Neuron (in vitro differentiated cells): ENCODE data around the gene FAM72C.
"Not testable (repeated sequence)": the region's sequence is repeated elsewhere in the genome, so short reads cannot be mapped to it uniquely, and the experiment has no call there.

Source experiments
- H2AFZ ChIP-seq: one replicate; pipeline ENCODE4 v1.6.1; 2013; ENCODE audit warnings: low read depth, mild to moderate bottlenecking, inconsistent platforms, low read length, moderate library complexity
- H3K27me3 ChIP-seq: one replicate; pipeline ENCODE4 v1.6.1; 2013; ENCODE audit warnings: low read length; ENCODE audit not compliant: insufficient read depth
- H3K36me3 ChIP-seq: one replicate; pipeline ENCODE4 v1.6.1; 2013; ENCODE audit warnings: low read length; ENCODE audit not compliant: insufficient read depth
- H3K4me1 ChIP-seq: one replicate; pipeline ENCODE4 v1.6.1; 2013; ENCODE audit warnings: low read length; ENCODE audit not compliant: insufficient read depth
- H3K4me3 ChIP-seq: 2 replicates; pipeline ENCODE4 v1.5.1; 2013; ENCODE audit warnings: mild to moderate bottlenecking, low read length, moderate library complexity
- H3K9me3 ChIP-seq: one replicate; pipeline ENCODE4 v1.6.1; 2013; ENCODE audit warnings: low read length

Gene FAM72C

DNA sequence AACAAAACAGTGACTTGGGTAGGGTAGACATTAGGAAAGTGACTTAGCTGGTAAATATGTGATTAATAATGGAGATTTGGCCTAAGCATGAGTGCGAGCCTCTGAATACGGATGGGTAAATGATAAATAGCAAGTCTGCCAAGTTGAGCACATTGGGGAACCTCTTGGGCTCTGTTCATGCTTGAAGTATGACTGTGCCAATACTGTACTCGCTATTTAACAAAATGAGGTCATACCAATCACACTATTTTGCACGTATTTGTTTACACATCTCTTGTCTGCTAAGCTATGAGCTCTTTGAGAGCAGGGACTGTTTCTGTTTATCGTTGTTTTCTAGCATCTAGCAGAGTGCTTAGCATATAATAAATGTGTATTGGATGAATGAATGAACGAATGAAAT, 24.2 kb upstream of the FAM72C start:
- H3K4me1 ChIP-seq, H3K4me3 ChIP-seq, H2AFZ ChIP-seq, H3K27me3 ChIP-seq, H3K36me3 ChIP-seq, H3K9me3 ChIP-seq: not testable (repeated sequence)

GRCh38 chr1:143993301-143993907, 21.6 kb upstream of the FAM72C start:
- H2AFZ ChIP-seq, H3K27me3 ChIP-seq, H3K9me3 ChIP-seq, H3K4me3 ChIP-seq, H3K36me3 ChIP-seq, H3K4me1 ChIP-seq: not testable (repeated sequence)

DNA sequence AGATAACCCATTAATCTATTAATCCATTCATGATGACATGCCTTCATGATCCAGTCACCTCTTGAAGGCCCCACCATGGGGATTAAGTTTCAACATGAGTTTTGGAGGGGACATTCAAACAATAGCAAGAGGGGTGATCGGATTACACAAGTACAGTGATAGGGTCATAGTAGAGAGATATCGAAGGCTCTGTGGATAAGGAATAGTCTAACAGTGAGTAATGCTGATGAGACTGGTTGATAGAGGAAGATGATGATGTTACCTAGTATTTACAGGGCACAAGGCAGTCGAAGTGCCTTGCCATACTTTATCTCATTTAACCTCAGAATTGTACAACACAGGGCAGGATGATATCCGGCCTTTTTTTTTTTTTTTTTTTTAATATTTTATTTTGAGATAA, 18.9 kb upstream of the FAM72C start:
- not testable (repeated sequence) for H3K4me1 ChIP-seq, H3K4me3 ChIP-seq, H3K27me3 ChIP-seq, H2AFZ ChIP-seq, H3K9me3 ChIP-seq, H3K36me3 ChIP-seq

GRCh38 chr1:143989719-143990118, 17.9 kb upstream of the FAM72C start:
- not testable (repeated sequence) for H3K36me3 ChIP-seq, H2AFZ ChIP-seq, H3K9me3 ChIP-seq, H3K4me3 ChIP-seq, H3K27me3 ChIP-seq, H3K4me1 ChIP-seq

DNA sequence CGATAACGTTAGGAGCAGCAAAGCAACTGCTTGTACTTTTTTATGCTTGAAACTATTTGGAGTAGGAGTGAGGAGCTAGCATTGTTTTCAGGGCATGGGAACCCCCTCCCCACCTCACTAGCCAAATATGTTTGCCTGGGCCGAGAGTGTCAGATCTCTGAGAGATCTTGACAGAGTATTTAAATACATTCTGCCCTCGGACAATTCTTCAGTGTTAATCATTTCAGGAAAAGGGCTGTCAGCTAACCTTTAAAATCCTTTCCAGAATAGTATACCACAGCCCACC, 17.6 kb upstream of the FAM72C start:
- H2AFZ ChIP-seq, H3K27me3 ChIP-seq, H3K9me3 ChIP-seq, H3K36me3 ChIP-seq, H3K4me3 ChIP-seq, H3K4me1 ChIP-seq: not testable (repeated sequence)

DNA sequence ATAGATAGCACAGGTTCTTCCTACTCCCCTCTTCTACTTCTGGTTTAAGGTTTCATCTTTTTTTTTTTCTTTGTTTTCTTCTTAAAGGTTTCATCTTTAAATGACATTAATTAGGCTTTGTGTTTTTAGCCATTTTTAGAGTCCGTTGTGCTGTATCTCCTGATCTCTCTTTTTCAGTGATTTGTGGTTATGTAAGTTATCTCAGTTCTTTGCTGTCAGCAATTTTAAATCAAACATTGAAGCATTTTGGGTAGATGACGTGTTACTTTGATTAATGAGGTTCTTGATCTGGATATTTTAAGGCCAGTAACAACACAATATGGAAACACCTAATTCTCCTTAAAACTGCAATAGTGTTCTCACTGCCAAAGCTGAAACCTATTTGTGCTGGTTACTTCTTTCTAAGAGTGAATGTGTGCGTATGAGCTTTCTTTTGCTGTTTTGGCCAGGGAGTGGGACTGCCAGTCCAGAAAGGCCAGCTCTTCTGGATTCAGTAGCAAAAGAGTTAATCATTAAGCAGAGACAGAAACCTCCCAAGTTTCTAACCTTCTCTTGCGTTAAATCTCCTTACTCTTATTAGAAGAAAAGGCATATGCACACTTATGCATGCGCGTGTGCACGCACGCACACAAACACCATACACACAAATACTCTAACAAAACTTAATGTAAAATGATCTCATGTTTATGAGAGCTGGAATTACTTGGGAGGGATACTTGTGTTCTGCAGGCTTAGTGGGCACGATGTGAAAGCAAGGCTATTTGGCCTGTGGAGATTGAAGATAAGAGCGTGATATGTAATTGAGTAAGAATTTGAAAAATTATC, 17.0 kb upstream of the FAM72C start:
- not testable (repeated sequence) for H3K27me3 ChIP-seq

GRCh38 chr1:143987868-143988267, 16.1 kb upstream of the FAM72C start:
- not testable (repeated sequence) for H3K4me3 ChIP-seq, H3K27me3 ChIP-seq, H2AFZ ChIP-seq, H3K4me1 ChIP-seq, H3K36me3 ChIP-seq, H3K9me3 ChIP-seq

More for the DNA sequence above, 17.0 kb upstream of the FAM72C start:
- H3K4me1 ChIP-seq, H3K36me3 ChIP-seq, H3K9me3 ChIP-seq, H3K4me3 ChIP-seq, H2AFZ ChIP-seq: not testable (repeated sequence)

DNA sequence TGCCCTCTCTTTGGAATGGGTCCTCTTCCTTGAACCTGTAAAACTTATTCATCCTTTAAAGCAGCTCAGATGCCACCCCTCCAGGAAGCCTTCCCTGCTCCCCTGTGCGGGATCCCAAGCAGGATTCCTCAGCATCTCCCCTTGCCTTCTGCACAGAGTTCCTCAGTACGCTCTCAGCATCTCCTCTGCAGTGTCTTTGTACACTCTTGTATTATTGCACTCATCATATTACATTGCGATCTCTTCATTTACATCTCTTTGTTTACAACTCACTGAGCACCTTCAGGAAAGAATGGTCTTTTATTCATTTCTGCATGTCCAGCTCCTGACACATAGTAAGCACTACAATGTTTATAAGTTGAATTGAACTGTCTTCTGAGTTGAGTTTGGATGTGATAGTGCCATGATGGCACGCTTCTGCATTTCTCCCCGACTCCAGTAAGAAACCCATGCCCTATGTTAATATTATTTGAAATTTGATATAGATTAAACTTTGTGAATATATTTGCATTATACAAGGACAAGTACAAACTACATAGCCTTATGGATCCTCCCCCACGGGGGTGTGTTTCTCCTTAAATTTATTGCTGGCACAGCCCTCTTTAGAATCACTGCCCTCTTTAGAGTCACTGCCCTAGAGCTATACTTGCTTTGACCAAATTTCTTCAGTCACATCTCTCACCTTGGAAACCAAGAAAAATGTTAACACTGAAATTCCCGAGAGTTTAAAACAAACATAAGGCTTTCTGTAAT, 13.1 kb upstream of the FAM72C start:
- not testable (repeated sequence) for H3K36me3 ChIP-seq, H3K9me3 ChIP-seq, H3K4me3 ChIP-seq, H3K4me1 ChIP-seq, H2AFZ ChIP-seq, H3K27me3 ChIP-seq

DNA sequence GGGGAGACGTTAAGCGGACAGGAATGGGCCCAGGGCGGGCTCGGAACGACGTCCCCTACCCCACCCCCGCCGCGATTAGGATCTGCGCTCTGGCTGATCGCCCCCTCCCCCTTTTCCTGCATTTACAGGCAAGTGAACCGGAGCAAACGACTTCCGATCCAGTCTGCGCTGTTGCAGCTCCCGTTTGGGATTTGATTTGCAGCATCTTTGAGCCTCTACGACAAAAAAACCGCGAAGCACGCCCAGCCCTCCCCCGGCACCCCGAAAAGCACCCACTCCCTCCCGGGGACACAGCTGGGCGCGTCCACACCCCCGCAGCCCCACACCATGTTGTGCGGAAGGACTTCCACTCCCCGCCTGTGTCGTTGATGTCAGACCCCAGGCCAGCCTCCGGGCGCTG, 2.6 kb upstream of the FAM72C start:
- not testable (repeated sequence) for H2AFZ ChIP-seq, H3K4me1 ChIP-seq, H3K27me3 ChIP-seq, H3K36me3 ChIP-seq, H3K9me3 ChIP-seq
- H3K4me3 ChIP-seq = peak overlapping the region; percentile 49

DNA sequence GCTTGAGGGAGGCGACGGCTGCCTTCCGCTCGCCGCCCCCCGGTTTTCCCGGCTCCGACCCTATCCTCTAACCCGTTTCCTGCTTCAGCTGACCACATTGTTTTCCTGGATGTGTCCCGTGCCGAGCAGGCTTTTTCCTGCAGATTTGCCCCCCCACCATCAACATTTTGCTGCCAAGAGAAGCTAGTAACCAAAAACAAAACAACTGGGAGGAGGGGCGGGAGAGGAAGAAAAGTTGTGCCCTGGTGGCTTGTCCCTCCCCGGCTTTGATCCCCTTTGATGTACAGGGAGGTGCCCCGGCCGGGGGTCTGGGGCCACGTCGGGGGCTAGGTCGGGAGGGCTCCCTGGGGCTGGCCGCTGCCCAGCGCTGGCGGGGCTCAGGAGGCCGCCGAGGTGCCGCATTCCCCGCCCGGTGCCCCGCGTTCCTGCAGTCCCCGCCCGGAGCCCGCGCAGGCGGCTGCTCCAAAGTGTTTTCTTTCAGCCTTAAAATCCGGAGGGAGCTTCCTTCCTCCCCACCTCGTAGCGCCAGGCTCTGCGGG, 2.2 kb upstream of the FAM72C start:
- peak overlapping the region; percentile 41 for H3K4me3 ChIP-seq
- H3K27me3 ChIP-seq, H3K36me3 ChIP-seq, H2AFZ ChIP-seq, H3K9me3 ChIP-seq, H3K4me1 ChIP-seq: not testable (repeated sequence)

GRCh38 chr1:143972753-143973326, 1.1 kb upstream of the FAM72C start:
- H3K27me3 ChIP-seq, H2AFZ ChIP-seq, H3K36me3 ChIP-seq, H3K4me3 ChIP-seq, H3K9me3 ChIP-seq, H3K4me1 ChIP-seq: not testable (repeated sequence)

DNA sequence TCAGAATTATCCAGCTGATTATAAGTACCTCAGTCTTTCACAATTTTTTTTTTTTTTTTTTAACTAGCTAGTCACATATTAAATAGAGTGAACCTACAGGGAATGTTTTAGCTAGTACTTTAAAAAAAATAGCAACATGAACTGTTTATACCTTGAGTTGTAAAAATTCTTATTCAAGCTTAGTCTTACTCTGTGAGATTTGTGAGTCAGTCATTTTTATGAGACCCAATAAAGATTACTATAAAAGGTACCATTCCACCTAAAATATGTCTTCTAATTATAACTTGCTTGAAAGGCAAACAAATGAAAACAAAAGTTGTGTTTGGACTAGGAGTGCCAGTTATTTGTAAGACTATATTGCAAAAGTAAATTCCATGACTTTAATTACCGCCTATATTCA, 5.9 kb downstream of the FAM72C start:
- not testable (repeated sequence) for H3K9me3 ChIP-seq, H2AFZ ChIP-seq, H3K27me3 ChIP-seq, H3K36me3 ChIP-seq, H3K4me1 ChIP-seq, H3K4me3 ChIP-seq

DNA sequence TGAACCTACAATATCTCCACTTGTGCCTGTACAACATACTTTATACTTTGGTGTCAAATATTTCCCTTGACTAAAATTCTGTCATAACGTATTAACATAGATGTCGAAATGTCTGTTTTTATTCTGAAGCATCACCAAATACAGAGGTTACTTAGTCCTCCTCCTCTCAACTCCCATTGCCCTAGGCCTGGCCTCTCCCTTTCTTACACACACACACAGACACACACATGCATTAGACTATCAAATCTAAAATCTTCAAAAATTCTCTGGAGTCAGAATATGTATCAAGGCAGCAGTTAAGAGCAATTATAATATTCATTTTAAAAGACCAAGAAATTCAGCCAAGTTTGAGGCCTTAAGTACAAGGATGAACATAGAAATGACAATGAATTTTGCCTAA, 7.5 kb downstream of the FAM72C start:
- H3K9me3 ChIP-seq, H3K4me1 ChIP-seq, H3K36me3 ChIP-seq, H3K27me3 ChIP-seq, H3K4me3 ChIP-seq, H2AFZ ChIP-seq: not testable (repeated sequence)
